ENCODE results near the gene NOX3.
"Not testable (repeated sequence)": the region's sequence is repeated elsewhere in the genome, so short reads cannot be mapped to it uniquely, and the experiment has no call there.

DNA sequence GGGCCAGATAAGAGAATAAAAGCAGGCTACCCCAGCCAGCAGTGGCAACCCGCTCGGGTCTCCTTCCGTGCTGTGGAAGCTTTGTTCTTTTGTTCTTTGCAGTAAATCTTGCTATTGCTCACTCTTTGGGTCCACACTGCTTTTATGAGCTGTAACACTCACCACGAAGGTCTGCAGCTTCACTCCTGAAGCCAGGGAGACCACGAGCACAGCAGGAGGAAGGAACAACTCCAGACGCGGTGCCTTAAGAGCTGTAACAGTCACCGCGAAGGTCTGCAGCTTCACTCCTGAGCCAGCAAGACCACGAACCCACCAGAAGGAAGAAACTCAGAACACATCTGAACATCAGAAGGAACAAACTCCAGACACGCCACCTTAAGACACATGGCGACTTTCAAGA, 91.6 kb downstream of the NOX3 start:
- not testable (repeated sequence) for TF ChIP-seq POLR2A (IDR thresholded peaks at IDR 0.05)
- TF ChIP-seq, protein P1, sequence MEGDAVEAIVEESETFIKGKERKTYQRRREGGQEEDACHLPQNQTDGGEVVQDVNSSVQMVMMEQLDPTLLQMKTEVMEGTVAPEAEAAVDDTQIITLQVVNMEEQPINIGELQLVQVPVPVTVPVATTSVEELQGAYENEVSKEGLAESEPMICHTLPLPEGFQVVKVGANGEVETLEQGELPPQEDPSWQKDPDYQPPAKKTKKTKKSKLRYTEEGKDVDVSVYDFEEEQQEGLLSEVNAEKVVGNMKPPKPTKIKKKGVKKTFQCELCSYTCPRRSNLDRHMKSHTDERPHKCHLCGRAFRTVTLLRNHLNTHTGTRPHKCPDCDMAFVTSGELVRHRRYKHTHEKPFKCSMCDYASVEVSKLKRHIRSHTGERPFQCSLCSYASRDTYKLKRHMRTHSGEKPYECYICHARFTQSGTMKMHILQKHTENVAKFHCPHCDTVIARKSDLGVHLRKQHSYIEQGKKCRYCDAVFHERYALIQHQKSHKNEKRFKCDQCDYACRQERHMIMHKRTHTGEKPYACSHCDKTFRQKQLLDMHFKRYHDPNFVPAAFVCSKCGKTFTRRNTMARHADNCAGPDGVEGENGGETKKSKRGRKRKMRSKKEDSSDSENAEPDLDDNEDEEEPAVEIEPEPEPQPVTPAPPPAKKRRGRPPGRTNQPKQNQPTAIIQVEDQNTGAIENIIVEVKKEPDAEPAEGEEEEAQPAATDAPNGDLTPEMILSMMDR (IDR thresholded peaks at IDR 0.05) = not testable (repeated sequence)
